Liver (tissue), 3 donors: ENCODE data around the gene DUSP7.

Experiments used
- EGR1 ChIP-seq, 2 donors: IDR thresholded peaks; 2 replicates each; pipeline ENCODE4 v1.6.1; 2016 to 2018; ENCODE audit warnings: antibody characterized with exemption in 2 of 2, low read depth in 2 of 2
- FOXA1 ChIP-seq: IDR thresholded peaks from 2 replicates; pipeline ENCODE4 v1.6.1; 2016; ENCODE audit warnings: antibody characterized with exemption
- HNF4A ChIP-seq, 2 donors: conservative IDR thresholded peaks; 2 replicates each; pipeline ENCODE4 v1.6.1; 2016; ENCODE audit warnings: antibody characterized with exemption in 2 of 2, mild to moderate bottlenecking in 2 of 2
- NR2F2 ChIP-seq: IDR thresholded peaks from 2 replicates; pipeline ENCODE4 v1.6.1; 2016; ENCODE audit warnings: antibody characterized with exemption
- RAD21 ChIP-seq, 2 donors: IDR thresholded peaks; 2 replicates each; pipeline ENCODE4 v1.6.1; 2016; ENCODE audit warnings: antibody characterized with exemption in 2 of 2, mild to moderate bottlenecking in 2 of 2
- RXRA ChIP-seq, 2 donors: IDR thresholded peaks; 2 replicates each; pipeline ENCODE4 v1.6.1; 2017 to 2018; ENCODE audit warnings: antibody characterized with exemption in 2 of 2, mild to moderate bottlenecking in 1 of 2
- SP1 ChIP-seq: IDR thresholded peaks from 2 replicates; pipeline ENCODE4 v1.6.1; 2018; ENCODE audit warnings: antibody characterized with exemption, mild to moderate bottlenecking
- TAF1 ChIP-seq: conservative IDR thresholded peaks from 2 replicates; pipeline ENCODE4 v1.6.1; 2016; ENCODE audit warnings: antibody characterized with exemption, mild to moderate bottlenecking
- YY1 ChIP-seq: IDR thresholded peaks from 2 replicates; pipeline ENCODE4 v1.6.1; 2016; ENCODE audit warnings: antibody characterized with exemption, mild to moderate bottlenecking
- TF ChIP-seq, protein P1 (sequence below): fragments of 150-350 bp; IDR thresholded peaks from 2 replicates; pipeline ENCODE4 v1.5.1; 2017; ENCODE audit warnings: improper control_type of control experiment, low read depth, low read length; ENCODE audit not compliant: missing input control
- TF ChIP-seq, protein P2 (sequence below): IDR thresholded peaks from 2 replicates; pipeline ENCODE4 v1.6.1; 2016; ENCODE audit warnings: antibody characterized with exemption
- TF ChIP-seq, protein P3 (sequence below): IDR thresholded peaks from 2 replicates; pipeline ENCODE4 v1.6.1; 2016; ENCODE audit warnings: antibody characterized with exemption, mild to moderate bottlenecking
- TF ChIP-seq, protein P4 (sequence below): IDR thresholded peaks from 2 replicates; pipeline ENCODE4 v1.6.1; 2016; ENCODE audit warnings: antibody characterized with exemption
- donor health status: healthy.
- donor health status: healthy.

DNA sequence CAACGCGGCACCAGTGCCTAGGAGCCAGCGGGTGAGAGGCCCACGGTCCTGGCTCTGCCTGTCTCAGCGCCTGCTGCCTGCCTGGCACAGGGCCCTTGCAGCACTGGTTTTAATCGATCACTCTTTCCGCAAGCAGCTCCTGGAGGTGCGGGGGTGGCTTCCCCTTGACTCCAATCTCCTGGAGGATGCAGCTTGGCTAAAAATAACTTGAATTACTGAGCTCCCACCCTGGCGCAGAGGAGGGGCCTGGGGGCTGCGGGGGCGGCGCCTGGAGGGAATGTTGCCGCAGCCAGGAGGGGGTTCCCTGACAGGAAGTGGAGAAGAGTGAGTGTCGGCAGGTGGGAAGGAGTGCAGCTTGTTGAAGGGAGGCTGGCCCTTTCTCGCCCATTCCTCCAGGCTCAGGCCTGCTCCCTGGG, 50.8 kb downstream of the DUSP7 start:
- no peak for TF ChIP-seq FOXA1
- TF ChIP-seq, protein P1, sequence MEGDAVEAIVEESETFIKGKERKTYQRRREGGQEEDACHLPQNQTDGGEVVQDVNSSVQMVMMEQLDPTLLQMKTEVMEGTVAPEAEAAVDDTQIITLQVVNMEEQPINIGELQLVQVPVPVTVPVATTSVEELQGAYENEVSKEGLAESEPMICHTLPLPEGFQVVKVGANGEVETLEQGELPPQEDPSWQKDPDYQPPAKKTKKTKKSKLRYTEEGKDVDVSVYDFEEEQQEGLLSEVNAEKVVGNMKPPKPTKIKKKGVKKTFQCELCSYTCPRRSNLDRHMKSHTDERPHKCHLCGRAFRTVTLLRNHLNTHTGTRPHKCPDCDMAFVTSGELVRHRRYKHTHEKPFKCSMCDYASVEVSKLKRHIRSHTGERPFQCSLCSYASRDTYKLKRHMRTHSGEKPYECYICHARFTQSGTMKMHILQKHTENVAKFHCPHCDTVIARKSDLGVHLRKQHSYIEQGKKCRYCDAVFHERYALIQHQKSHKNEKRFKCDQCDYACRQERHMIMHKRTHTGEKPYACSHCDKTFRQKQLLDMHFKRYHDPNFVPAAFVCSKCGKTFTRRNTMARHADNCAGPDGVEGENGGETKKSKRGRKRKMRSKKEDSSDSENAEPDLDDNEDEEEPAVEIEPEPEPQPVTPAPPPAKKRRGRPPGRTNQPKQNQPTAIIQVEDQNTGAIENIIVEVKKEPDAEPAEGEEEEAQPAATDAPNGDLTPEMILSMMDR, result no peak
- peak; percentile 72 to 86 for TF ChIP-seq EGR1 (IDR thresholded peaks at IDR 0.05; ENCODE audit: low read depth in 2 of 2)
- TF ChIP-seq, protein P2, sequence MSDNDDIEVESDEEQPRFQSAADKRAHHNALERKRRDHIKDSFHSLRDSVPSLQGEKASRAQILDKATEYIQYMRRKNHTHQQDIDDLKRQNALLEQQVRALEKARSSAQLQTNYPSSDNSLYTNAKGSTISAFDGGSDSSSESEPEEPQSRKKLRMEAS, result no peak
- TF ChIP-seq RAD21 (IDR thresholded peaks at IDR 0.05), result peak in 1 of 2 donors; percentile 56
- no peak for TF ChIP-seq TAF1
- TF ChIP-seq, protein P3, sequence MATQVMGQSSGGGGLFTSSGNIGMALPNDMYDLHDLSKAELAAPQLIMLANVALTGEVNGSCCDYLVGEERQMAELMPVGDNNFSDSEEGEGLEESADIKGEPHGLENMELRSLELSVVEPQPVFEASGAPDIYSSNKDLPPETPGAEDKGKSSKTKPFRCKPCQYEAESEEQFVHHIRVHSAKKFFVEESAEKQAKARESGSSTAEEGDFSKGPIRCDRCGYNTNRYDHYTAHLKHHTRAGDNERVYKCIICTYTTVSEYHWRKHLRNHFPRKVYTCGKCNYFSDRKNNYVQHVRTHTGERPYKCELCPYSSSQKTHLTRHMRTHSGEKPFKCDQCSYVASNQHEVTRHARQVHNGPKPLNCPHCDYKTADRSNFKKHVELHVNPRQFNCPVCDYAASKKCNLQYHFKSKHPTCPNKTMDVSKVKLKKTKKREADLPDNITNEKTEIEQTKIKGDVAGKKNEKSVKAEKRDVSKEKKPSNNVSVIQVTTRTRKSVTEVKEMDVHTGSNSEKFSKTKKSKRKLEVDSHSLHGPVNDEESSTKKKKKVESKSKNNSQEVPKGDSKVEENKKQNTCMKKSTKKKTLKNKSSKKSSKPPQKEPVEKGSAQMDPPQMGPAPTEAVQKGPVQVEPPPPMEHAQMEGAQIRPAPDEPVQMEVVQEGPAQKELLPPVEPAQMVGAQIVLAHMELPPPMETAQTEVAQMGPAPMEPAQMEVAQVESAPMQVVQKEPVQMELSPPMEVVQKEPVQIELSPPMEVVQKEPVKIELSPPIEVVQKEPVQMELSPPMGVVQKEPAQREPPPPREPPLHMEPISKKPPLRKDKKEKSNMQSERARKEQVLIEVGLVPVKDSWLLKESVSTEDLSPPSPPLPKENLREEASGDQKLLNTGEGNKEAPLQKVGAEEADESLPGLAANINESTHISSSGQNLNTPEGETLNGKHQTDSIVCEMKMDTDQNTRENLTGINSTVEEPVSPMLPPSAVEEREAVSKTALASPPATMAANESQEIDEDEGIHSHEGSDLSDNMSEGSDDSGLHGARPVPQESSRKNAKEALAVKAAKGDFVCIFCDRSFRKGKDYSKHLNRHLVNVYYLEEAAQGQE, result no peak
- no peak for TF ChIP-seq SP1
- TF ChIP-seq YY1, result no peak
- no peak for TF ChIP-seq RXRA (IDR thresholded peaks at IDR 0.05)
- TF ChIP-seq, protein P4, sequence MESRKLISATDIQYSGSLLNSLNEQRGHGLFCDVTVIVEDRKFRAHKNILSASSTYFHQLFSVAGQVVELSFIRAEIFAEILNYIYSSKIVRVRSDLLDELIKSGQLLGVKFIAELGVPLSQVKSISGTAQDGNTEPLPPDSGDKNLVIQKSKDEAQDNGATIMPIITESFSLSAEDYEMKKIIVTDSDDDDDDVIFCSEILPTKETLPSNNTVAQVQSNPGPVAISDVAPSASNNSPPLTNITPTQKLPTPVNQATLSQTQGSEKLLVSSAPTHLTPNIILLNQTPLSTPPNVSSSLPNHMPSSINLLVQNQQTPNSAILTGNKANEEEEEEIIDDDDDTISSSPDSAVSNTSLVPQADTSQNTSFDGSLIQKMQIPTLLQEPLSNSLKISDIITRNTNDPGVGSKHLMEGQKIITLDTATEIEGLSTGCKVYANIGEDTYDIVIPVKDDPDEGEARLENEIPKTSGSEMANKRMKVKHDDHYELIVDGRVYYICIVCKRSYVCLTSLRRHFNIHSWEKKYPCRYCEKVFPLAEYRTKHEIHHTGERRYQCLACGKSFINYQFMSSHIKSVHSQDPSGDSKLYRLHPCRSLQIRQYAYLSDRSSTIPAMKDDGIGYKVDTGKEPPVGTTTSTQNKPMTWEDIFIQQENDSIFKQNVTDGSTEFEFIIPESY, result no peak
- TF ChIP-seq NR2F2, result no peak
- TF ChIP-seq HNF4A (conservative IDR thresholded peaks at IDR 0.05), result no peak
